Non-pigmented ciliary epithelial cell (primary cell): Measurements from ENCODE around the gene DDX52.
"Not testable (repeated sequence)": the region's sequence is repeated elsewhere in the genome, so short reads cannot be mapped to it uniquely, and the experiment has no call there.

ENCODE experiments used
- DNase-seq: peaks from one replicate; pipeline ENCODE4 v3.0.0-alpha.2; 2010; ENCODE audit warnings: low read depth

Gene DDX52

DNA sequence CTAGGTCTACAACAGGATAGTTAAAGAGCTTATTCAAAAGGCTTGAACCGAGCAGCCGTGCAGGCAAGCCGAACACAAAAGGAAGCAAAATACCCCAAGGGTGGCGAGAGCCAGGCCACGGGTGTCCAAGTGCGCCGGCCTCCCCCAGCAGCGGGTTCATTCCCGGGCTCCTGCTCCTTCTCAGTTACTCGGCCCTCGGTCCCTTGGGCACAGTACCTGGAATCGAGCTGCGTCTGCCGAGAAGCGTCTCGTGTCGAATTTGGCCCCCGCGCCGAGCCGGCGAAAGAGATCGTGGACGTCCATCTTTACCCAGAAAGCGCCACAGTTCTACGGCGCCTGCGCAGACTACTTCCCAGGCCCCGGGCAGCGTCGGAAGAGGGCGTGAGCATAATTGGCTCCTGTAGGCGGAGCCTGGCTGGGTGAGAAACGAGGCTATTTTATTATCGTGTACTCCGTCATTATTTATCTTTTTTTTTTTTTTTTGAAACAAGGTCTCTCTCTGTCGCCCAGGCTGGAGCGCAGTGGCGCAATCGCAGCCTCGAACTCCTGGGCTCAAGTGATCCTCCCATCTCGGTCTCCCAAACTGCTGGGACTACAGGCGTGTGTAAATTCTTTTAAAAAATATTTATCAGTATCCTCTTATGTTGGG, at the start of gene DDX52:
Gene DDX52 (minus strand): TSS at position 329 of the 649 bp plus-strand sequence. CDS start 26 bp downstream, at position 303.
- DNase-seq: peak; percentile 50

- no peak for DNase-seq
Measured at GRCh38 chr17:37691807-37692206, 48.6 kb upstream of the DDX52 start.

DNA sequence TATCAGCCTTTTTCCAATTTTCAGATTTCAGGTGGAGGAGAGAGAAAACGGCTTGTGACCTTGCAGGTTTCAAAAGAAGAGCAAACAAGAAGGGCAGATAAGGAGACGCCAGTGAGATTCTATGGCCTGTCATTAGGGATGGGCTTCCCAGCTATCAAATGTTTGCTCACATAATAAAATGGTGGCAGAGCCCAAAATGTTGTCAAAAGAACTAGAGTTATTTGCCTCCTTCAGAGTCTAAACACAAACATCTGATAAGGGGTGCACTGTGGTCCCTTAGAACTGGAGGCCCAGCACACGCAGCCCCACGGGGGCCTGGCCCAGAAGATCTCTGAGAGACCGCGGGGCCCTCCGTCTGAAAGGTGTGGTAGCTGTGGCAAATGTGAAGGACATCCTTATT, 46.1 kb upstream of the DDX52 start:
- no peak for DNase-seq

- no peak for DNase-seq
Measured at GRCh38 chr17:37683454-37683984, 40.3 kb upstream of the DDX52 start.

GRCh38 chr17:37682007-37682406, 38.8 kb upstream of the DDX52 start:
- DNase-seq: no peak

DNA sequence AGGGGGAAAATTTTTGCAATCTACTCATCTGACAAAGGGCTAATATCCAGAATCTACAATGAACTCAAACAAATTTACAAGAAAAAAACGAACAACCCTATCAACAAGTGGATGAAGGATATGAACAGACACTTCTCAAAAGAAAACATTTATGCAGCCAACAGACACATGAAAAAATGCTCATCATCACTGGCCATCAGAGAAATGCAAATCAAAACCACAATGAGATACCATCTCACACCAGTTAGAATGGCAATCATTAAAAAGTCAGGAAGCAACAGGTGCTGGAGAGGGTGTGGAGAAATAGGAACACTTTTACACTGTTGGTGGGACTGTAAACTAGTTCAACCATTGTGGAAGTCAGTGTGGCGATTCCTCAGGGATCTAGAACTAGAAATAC, 36.7 kb upstream of the DDX52 start:
- DNase-seq: not testable (repeated sequence)

DNA sequence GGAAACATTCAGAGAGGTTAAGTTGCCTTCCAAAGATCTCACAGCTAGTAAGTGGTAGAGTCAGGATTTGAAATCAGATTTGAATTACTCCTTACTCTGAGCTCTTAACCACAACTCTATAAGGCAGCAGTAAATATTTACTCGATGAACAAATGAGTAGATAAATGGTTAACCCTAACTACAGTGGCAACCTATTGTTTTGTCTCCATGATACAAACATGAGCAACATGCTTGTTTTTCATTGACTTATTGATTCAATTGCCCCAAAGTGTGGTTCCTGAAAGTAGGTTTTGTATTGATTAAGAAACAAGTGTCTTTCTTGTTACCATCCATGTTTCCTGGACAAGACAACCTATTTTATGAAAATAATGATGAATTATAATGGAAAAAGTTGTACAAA, 34.8 kb upstream of the DDX52 start:
- no peak for DNase-seq

GRCh38 chr17:37677021-37677420, 33.8 kb upstream of the DDX52 start:
- no peak for DNase-seq

- no peak for DNase-seq
Measured at GRCh38 chr17:37676115-37676925, 33.1 kb upstream of the DDX52 start.

- no peak for DNase-seq
Measured at GRCh38 chr17:37674511-37674910, 31.3 kb upstream of the DDX52 start.

DNA sequence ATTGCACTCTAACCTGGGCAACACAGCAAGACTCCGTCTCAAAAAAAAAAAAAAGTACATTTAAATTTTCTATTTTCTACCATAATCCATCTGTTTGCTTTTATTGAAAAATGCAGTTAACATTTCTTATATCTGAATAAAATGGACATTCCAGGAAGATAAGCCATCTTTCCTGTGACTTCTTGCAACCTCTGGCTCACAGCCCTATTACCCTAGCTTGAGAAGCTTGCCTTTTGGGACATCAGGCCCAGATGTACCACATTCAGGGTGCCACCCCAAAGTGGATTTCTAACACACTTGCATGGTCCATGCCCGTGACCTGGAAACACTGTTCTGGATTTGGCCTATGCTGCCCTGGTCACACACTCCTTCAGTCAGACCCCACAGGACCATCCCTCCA, 30.1 kb upstream of the DDX52 start:
- no peak for DNase-seq

- DNase-seq: no peak
Measured at GRCh38 chr17:37672548-37673078, 29.4 kb upstream of the DDX52 start.

DNA sequence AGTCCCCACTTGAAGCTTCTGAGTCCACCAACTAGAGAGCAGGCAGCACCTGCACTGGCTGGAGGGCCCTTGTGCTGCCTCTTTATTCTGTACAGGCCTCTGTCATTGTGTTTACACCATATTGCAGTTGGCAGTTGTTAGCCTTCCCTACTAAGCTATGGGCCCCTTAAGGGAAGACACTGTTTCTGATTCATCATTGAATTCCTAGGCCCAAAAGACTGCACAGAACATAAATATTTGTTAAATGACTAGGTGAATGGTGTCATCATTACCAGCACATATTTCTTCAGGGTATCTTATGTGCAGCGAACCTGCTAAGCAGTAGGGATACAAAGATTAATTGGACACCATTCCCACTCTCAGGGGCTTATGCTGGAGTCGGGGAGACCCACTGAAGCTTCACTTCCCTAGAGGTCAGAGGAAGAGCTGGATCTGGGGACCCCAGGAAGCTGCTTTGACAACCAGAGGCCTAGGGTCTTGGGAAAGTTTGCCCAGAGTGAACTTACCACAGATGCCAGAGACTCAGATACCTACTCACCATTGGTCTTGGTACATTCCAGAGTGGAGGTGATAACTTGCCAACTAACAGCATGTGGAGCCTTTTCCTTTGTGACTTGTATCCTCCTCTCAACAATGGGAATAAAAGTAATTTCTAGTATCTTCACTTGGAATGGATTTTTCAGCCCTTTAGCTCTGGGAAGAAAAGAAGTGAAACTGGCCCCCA, 28.7 kb upstream of the DDX52 start:
- peak; percentile 74 for DNase-seq

DNA sequence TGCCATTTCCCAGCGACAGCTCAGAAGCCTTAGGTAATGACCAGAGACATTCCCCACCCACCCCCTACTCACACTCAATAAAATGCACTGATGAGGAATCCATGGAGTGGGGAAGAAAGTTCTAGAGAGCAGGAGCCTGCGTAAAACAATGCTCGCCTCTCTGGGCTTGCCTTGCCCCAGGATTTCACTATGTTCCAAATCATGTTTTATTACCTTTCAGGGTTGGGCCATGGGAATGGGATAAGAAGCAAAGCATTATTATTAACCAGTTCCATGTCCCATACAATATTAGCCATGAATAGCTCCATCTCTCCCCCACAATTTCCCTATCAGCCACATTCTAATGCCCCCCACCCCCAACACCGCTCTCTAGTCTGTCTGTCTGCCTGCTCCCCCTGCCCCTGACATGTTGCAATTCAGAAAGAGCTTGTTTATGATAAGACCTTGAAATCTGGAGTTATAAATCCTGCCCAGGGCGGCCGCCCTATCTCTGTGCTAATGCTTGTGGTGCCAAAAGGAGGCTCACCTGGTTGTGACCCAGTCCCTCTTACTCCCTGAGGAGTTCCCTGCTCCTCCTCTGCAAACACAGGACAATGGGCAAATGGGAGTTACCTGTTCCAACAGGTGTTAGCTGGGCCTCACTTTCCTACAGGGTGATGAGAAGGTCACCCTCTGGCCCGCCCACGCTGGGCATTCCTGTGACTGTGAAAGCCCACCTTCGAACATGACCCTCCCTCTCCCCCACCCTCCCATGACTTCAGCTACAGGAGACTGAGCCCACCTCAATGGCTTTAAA, 28.0 kb upstream of the DDX52 start:
- DNase-seq: no peak

DNA sequence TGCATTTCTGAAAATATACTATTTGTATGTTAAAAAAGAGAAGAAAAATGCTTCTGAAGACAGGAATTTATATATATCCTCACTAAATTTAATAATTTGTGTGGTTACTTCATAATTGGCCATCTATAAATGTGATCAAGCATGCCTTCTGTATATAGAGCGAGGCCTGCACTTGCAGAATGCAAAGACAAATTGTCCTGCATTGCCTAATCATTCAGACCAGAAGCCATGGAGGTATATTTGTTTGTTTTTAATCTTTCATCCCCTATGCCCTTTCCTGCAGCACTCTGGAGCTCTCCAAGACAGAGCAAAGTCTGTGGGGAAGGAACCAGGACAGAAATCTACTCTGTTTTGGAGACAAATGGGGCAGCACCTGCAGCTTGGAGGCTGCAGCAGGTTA, 23.8 kb upstream of the DDX52 start:
- DNase-seq: no peak

DNA sequence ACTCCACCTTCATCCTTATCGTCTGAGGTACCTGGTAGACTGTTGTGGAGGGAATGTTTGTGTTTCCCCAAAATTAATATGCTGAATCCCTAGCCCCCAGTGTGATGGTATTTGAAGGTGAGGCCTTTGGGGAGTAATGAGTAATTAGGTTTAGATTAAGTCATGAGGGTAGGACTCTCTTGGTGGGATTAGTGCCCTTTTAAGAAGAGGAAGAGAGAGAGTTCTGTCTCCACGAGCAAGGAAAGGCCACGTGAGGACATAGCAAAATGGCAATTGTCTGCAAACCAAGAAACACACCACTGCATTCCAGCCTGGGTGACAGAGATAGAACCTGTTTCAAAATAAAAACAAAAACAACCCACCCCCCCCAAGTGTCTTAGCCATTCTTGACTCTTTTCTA, 21.0 kb upstream of the DDX52 start:
- no peak for DNase-seq

DNA sequence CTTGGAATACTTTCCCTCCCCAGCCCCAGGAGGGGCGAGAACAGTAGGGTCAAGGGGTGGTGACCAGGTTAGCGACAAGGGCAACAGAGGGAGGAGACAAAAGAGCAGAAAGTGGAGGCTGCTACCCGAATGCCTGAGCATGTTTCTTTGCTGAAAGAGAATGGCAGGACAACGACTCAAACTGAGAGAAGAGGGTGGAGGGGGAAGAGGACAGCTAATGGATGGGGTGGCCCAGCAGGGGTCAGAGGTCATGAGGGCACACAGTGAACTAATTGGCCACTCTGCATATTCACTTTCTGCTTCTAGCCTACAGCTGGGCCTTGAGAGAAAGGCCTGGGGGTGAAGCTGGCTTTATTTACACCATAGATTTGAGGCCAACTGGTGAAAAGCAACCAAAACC, 19.1 kb upstream of the DDX52 start:
- DNase-seq: no peak

DNA sequence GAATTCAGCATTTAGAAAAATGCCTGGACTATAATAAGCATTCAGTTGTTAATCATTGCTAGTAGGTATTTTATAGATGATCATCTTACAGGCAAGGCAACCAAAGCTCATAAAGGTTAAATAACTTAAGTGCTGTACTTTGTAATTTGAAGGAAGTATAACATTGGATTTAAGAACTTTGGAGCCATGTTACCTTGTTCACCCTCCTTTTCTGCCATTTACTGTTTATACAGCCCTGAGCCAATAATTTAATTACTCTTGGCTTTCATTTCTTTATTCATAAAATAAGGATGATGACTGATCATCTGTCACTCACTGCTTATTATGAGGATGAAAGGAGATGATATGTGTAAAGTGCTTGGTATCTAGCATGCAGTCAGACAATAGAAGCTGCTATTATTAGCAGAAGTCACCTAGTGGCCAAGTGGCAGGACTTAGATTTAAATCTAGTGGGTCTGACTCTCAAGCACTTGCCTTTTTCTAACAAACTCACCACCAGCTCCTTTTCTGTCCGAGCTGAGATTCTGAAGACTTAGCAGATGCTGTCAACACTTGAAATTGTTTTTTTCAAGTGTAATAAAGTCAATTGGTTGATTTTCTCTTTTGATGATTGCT, 18.3 kb upstream of the DDX52 start:
- no peak for DNase-seq

GRCh38 chr17:37659925-37660324, 16.7 kb upstream of the DDX52 start:
- no peak for DNase-seq

DNA sequence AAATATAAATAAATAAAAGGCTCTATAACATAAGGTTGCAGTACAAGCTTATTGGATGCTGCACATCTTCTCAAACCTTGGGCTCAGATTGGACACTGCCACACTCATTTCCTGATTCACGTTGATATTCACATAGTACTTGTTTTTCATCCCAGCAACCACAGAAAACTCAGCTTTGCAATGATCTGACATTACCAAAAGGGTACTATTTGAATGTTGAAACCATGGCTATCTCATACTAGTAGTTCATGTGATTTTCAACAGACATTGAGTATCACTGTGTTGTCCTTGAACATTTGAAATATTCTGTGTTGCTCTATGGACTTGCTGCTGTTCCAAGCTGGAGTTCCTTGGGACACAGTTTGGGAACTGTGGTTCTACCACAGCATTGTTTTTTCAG, 14.0 kb upstream of the DDX52 start:
- DNase-seq: no peak

DNA sequence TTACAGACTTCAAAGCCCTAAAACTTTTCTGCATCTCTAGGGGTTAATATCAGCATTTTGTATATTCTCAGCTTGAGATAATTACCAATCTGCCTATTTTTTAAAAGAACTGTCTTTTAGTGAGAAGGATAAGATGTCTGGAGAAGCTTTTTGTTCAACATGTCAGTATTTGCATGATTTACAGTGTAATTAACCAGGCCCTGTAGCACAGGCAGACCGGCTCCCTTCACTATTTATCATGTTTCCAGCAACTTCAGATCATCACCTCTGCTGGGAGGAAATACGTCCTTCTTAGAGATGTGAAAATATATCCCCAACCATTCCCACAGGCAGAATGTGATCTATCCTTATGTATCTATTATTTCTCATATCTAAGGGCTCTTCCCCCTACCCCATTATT, 8.6 kb upstream of the DDX52 start:
- DNase-seq: no peak
